Neural cell (in vitro differentiated cells): ENCODE measurements around the gene P2RY14.

Experiments used
- CTCF ChIP-seq: fragments of 450-650 bp; IDR thresholded peaks from 2 replicates; pipeline ENCODE4 v1.5.1; 2014; ENCODE audit warnings: antibody characterized with exemption, mild to moderate bottlenecking, moderate library complexity; ENCODE audit not compliant: poor library complexity, severe bottlenecking
- EZH2 ChIP-seq: fragments of 200-600, 300-800 bp; shearing (Covaris generic), sonication (generic); IDR thresholded peaks from 2 replicates; pipeline ENCODE4 v1.6.1; 2014; ENCODE audit warnings: antibody characterized with exemption, low read length, borderline replicate concordance, mild to moderate bottlenecking; ENCODE audit not compliant: insufficient read depth, poor library complexity, severe bottlenecking
- POLR2AphosphoS5 ChIP-seq: IDR thresholded peaks from 2 replicates; pipeline ENCODE4 v1.6.1; 2012
- RAD21 ChIP-seq: fragments of 450-650 bp; conservative IDR thresholded peaks from 2 replicates; pipeline ENCODE4 v1.6.1; 2014; ENCODE audit warnings: antibody characterized with exemption, mild to moderate bottlenecking, moderate library complexity

DNA sequence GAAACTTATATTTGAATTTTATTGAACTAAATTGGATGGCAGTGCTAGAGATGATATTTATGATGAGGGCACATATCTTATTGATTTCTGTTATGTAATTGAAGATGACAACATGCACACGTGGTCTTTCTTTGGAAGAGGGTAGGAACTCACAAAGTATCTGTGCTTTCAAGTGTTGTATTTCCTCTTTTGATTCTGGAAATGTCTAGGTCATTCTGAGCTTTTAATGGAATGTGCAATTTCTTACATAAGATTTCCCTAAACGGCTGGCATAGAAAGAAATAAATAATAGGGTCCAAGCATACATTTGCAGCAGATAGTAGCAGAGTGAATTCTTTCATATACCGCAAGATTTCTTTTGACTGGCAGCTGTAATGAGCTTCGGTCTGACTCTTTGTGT is 65.2 kb downstream of the P2RY14 start:
- no peak for TF ChIP-seq CTCF
- no peak for TF ChIP-seq POLR2AphosphoS5
- TF ChIP-seq RAD21, result no peak
- TF ChIP-seq EZH2, result no peak
